ENCODE results near the gene OR11H12.
"Not testable (repeated sequence)": the region's sequence is repeated elsewhere in the genome, so short reads cannot be mapped to it uniquely, and the experiment has no call there.

Gene OR11H12, protein sequence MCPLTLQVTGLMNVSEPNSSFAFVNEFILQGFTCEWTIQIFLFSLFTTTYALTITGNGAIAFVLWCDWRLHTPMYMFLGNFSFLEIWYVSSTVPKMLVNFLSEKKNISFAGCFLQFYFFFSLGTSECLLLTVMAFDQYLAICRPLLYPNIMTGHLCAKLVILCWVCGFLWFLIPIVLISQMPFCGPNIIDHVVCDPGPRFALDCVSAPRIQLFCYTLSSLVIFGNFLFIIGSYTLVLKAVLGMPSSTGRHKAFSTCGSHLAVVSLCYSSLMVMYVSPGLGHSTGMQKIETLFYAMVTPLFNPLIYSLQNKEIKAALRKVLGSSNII

DNA sequence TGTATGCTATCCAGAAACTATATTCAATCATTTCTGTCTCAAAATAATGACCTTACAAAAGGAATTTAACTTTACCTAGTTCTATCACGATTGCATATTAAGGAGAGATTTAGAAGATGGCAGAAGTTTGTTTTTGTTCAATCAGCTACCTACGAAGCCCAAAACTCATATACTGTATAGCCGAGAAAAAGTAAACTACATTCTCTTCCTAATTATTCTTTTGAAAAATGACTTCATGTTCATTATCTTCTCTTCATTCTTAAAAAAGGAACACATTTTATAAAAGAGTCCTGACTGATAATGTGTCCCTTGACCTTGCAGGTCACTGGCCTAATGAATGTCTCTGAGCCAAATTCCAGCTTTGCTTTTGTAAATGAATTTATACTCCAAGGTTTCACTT is at the start of gene OR11H12:
Gene OR11H12 (plus strand): TSS at position 301 of the 400 bp plus-strand sequence. CDS start 0 bp downstream, at position 301.
- not testable (repeated sequence) for DNase-seq (ENCODE audit: low read depth in 2 of 2)

DNA sequence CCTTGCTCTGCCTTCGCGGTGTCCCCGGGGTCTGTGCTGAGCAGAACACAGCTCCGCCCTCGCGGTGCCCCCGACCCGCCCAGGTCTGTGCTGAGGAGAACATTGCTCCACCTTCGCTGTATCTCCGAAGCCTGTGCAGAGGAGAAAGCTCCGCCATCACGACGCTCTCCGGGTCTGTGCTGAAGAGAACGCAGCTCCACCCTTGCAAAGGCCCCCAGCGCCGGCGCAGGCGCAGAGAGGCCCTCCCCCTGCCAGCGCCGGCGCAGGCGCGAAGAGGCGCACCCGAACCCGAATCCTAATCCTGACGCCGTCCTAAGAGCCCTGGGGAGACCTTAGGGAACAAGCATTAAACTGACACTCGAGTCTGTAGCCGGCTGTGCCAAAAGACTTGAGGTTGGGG is 18.0 kb upstream of the OR11H12 start:
- not testable (repeated sequence) for DNase-seq (ENCODE audit: low read depth in 2 of 2)

DNA sequence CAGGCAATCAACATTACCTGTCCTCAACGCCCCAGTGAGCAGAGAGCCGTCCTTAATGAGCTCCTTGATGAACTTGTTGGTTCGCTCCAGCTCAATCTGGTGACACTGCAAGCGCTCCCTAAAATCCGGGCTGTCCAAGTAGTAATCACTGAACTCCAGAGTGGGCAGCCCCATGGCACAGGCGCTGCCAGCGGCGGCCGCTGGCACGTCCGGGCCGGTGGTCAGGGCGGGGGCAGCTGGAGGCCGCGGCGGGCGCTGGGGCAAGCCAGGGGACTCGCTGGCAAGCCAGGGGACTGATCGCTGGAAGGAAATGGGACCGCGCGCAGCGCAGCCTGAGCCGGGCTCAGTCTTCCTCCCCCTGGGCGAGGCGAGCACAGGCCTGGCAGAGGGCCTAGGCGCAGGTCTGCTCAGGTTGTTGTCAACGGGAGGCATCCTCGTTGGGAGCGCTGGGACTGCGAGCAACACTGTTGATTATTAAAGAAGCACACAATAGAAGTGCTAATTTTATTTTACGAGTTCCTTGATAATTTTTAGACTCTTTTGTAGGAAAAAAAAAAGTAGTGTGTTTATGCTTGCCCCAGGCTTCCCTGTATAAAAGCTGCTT is 25.8 kb downstream of the OR11H12 start:
- DNase-seq (ENCODE audit: low read depth in 2 of 2): not testable (repeated sequence)

DNA sequence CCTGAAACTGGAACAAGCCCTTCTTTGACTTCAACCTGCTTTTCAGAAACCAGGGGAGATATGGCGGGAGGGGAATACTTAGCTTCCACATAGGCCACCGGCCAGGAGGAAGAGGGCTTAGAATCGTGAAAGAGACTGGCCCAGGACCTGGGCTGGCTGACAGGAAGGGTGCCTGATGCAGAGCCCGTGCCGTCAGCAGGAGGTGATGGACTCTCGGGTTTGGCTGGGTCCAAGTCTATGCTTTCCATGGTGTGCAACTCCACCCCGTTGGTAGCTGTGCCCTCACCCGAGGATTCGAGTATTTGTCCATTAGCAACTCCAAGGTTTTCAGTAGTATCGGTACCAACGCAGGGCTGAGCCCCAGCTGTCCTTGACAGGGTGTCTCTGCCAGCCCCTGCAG is 35.1 kb downstream of the OR11H12 start:
- not testable (repeated sequence) for DNase-seq (ENCODE audit: low read depth in 2 of 2)

DNA sequence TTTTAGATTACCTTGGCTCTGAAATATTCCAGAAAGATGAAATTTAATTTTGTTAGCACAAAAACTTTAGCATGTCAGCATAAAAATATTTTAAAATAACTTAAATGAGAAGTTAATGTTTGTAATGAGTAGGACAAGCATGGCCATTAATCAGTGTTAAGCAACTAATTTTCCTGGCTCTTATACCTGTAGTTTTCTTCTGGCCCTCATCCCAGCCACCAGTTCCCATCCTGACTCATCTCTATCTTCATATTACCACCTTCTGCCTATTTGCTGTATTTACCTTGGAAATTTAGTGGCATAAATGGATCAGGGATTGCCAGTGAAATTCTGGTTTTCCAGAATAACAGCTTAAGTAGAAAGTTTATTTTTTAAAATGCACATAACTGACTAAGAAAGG is 37.1 kb downstream of the OR11H12 start:
- DNase-seq (ENCODE audit: low read depth in 2 of 2): not testable (repeated sequence)

DNA sequence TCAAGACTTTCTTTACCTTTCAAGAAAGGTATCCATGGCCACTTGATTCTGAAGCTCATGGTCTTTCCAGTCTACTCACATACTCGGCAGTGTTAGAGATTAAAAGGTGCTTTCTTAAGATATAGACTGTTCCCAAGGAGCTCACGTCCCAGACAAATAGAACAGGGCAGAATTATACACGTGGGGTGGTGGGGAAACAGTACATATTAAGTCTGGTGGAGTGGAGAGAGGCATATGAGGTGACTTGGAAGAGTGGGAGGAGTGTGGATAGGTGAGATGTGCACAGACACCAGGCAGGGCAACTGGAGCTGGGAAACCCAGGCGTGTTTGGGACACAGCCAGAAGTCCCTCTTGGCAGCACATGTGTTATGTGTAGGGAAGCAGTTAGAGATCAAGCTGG is 37.9 kb downstream of the OR11H12 start:
- DNase-seq (ENCODE audit: low read depth in 2 of 2): not testable (repeated sequence)

DNA sequence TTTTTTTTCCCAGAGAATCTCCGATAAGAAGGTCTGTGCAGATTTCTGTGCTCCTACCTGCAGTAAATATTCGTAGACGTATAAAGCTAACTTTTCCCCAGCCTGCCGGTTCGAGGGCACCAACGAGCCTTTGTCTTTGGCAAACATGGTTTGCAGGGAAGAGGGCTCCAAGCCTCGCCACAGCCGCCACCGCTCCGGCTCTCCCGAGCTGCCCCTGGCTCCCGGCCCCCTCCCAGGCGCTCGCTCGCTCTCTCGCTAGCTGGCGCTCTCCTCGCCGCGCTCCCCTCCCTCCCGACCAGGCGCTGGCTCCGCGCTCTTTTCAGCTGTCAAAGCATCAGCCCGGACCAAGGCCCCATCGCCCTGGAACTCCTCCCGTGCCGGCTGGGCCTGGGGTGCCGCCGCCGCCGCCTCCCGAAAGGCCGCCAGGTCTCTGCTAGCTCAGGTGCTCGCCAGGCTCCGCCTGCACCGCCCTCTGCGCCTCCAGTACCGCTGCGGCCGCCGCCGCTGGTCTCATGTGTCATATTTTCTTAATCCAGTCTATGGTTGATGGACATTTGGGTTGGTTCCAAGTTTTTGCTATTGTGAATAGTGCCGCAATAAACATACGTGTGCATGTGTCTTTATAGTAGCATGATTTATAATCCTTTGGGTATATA is 45.3 kb downstream of the OR11H12 start:
- DNase-seq (ENCODE audit: low read depth in 2 of 2): not testable (repeated sequence)
